Endothelial cell of umbilical vein (primary cell): Measurements from ENCODE around the gene THAP4. TPM values are rescaled to one million over a fixed set of nuclear protein-coding genes. Genes with fewer than 3 reads are reported as not detected.

ENCODE experiments used
- BruUV-seq: library from RNA; stranded (reverse); fragments of 400-500 nt; replicated peaks from 2 replicates; lab custom pipeline; 2021; lab: Mats Ljungman, UMichigan
- CTCF ChIA-PET: fragments of 300-600, 350-600 bp; sonication (Branson Sonifier 250); formaldehyde crosslinking; loops from one replicate; lab custom pipeline; 2021; ENCODE audit warnings: antibody characterized with exemption, inconsistent platforms; lab: Charles Lee
- POLR2A ChIA-PET: fragments of 300-600, 350-600 bp; sonication (Branson Sonifier 250); formaldehyde crosslinking; loops from one replicate; lab custom pipeline; 2021; ENCODE audit warnings: antibody characterized with exemption, inconsistent platforms; lab: Charles Lee
- DNase-seq: peaks from one replicate; pipeline ENCODE4 v3.0.0-alpha.2; 2011; ENCODE audit warnings: low read depth, low spot score
- FAIRE-seq: peaks from 2 replicates; lab custom pipeline; 2011; peaks lifted over from hg19 to GRCh38; lab: Jason Lieb, UNC
- H2AFZ ChIP-seq: 2 replicates; pipeline ENCODE4 v1.6.0; 2012; ENCODE audit warnings: low read depth, low read length, control low read depth, inconsistent platforms
- H3K27ac ChIP-seq: 2 replicates; pipeline ENCODE4 v1.5.1; 2011; ENCODE audit warnings: low read depth, mild to moderate bottlenecking, control low read depth, low read length, moderate library complexity; ENCODE audit not compliant: insufficient read depth
- H3K27me3 ChIP-seq, 2 experiments: 2 replicates each; pipeline versions ENCODE4 v1.6.0 to v1.6.1; 2011; ENCODE audit warnings: low read length in 2 of 2, mixed read lengths in 1 of 2; ENCODE audit not compliant: control insufficient read depth in 2 of 2, insufficient read depth in 2 of 2
- H3K36me3 ChIP-seq, 2 experiments: 2 replicates in 1 of 2; 3 replicates in 1 of 2; pipeline ENCODE4 v1.5.1; 2011; ENCODE audit warnings: low read length in 2 of 2, mild to moderate bottlenecking in 1 of 2, moderate library complexity in 1 of 2; ENCODE audit not compliant: control insufficient read depth in 2 of 2, insufficient read depth in 2 of 2; ENCODE audit errors: extremely low read depth in 1 of 2
- H3K4me1 ChIP-seq: 3 replicates; pipeline ENCODE4 v1.5.1; 2011; ENCODE audit warnings: mild to moderate bottlenecking, low read length; ENCODE audit not compliant: control insufficient read depth, insufficient read depth; ENCODE audit errors: extremely low read depth
- H3K4me2 ChIP-seq: 2 replicates; pipeline ENCODE4 v1.6.1; 2011; ENCODE audit warnings: low read length, control low read depth, mixed read lengths; ENCODE audit not compliant: insufficient read depth
- H3K4me3 ChIP-seq, 3 experiments: fragments of 200-600 bp in 1 of 3; sonication (generic), shearing (Covaris generic) in 1 of 3; replicated peaks in 1 of 3; 2 replicates each; pipeline ENCODE4 v1.5.1; 2011 to 2016; ENCODE audit warnings: control low read depth in 3 of 3, low read length in 3 of 3, mild to moderate bottlenecking in 2 of 3, inconsistent platforms in 1 of 3, low read depth in 1 of 3, moderate library complexity in 1 of 3; ENCODE audit not compliant: insufficient read depth in 1 of 3
- H3K79me2 ChIP-seq: 2 replicates; pipeline ENCODE4 v1.6.0; 2012; ENCODE audit warnings: low read length, inconsistent platforms; ENCODE audit not compliant: control insufficient read depth, insufficient read depth
- H3K9ac ChIP-seq: replicated peaks from 2 replicates; pipeline ENCODE3; 2011; ENCODE audit warnings: low read length, control low read depth; ENCODE audit not compliant: insufficient read depth; ENCODE audit errors: extremely low read depth
- H3K9me1 ChIP-seq: replicated peaks from 3 replicates; pipeline ENCODE4 v1.6.0; 2011; ENCODE audit warnings: mild to moderate bottlenecking, low read length; ENCODE audit not compliant: control insufficient read depth, insufficient read depth; ENCODE audit errors: extremely low read depth
- H3K9me3 ChIP-seq: replicated peaks from 2 replicates; pipeline ENCODE4 v1.5.1; 2012; ENCODE audit warnings: low read length, inconsistent platforms; ENCODE audit not compliant: control insufficient read depth, insufficient read depth
- H4K20me1 ChIP-seq: replicated peaks from 2 replicates; pipeline ENCODE3; 2011; ENCODE audit warnings: mild to moderate bottlenecking, low read length; ENCODE audit not compliant: control insufficient read depth, insufficient read depth; ENCODE audit errors: extremely low read depth
- CTCF ChIP-seq, 2 donors: IDR thresholded peaks; 1 replicate in 1 of 2; 2 replicates in 1 of 2; pipeline ENCODE4 v1.5.1; 2011; ENCODE audit warnings: low read length in 2 of 2, mild to moderate bottlenecking in 2 of 2, moderate library complexity in 2 of 2, control low read depth in 1 of 2, inconsistent platforms in 1 of 2, low read depth in 1 of 2; ENCODE audit not compliant: insufficient read depth in 1 of 2; ENCODE audit errors: extremely low read depth in 1 of 2
- EZH2 ChIP-seq: IDR thresholded peaks from 2 replicates; pipeline ENCODE4 v1.6.1; 2012; ENCODE audit warnings: borderline replicate concordance, low read depth, mild to moderate bottlenecking, moderate library complexity, low read length, inconsistent platforms; ENCODE audit not compliant: severe bottlenecking
- FOS ChIP-seq: IDR thresholded peaks from 2 replicates; pipeline ENCODE4 v1.6.1; 2011; ENCODE audit warnings: mild to moderate bottlenecking, low read length, moderate library complexity, borderline replicate concordance; ENCODE audit not compliant: insufficient read depth
- GATA2 ChIP-seq: IDR thresholded peaks from 2 replicates; pipeline ENCODE4 v1.7.0; 2011; ENCODE audit warnings: low read depth, mild to moderate bottlenecking, moderate library complexity, mixed read lengths, low read length; ENCODE audit not compliant: insufficient read length, insufficient read depth
- JUN ChIP-seq: IDR thresholded peaks from 2 replicates; pipeline ENCODE4 v1.6.1; 2011; ENCODE audit warnings: borderline replicate concordance, low read depth; ENCODE audit not compliant: insufficient read length, insufficient read depth
- MAX ChIP-seq: IDR thresholded peaks from 2 replicates; pipeline ENCODE4 v1.6.1; 2011; ENCODE audit not compliant: insufficient read depth, insufficient read length
- MYC ChIP-seq: IDR thresholded peaks from one replicate; pipeline ENCODE4 v1.6.1; 2011; ENCODE audit warnings: mild to moderate bottlenecking, low read depth, low read length
- POLR2A ChIP-seq: IDR thresholded peaks from 2 replicates; pipeline ENCODE4 v1.6.1; 2012; ENCODE audit warnings: low read depth, mild to moderate bottlenecking, control low read depth, low read length
- POLR2AphosphoS5 ChIP-seq: IDR thresholded peaks from 2 replicates; pipeline ENCODE4 v1.6.1; 2012; ENCODE audit warnings: low read depth, mild to moderate bottlenecking, control low read depth, low read length, moderate library complexity; ENCODE audit not compliant: insufficient read depth
- dilution Hi-C: fragments of 300-500 bp; cut with MboI; formaldehyde crosslinking; loops from one replicate; pipeline ENCODE4 v1.15.0; 2019; ENCODE audit warnings: low sequenced_read_pairs; ENCODE audit not compliant: extremely low pct_ligation_motif_present
- intact Hi-C: fragments of 100-400 bp; cut with micrococcal nuclease; formaldehyde crosslinking; loops from one replicate; pipeline ENCODE4 v1.10.0; 2022
- polyA plus RNA-seq, 4 experiments: library from polyadenylated mRNA; depleted of rRNA in 3 of 4; stranded (reverse) in 3 of 4; unstranded in 1 of 4; fragments of >200 nt; gene quantifications; 2 replicates each; pipeline versions ENCODE4 v1.2.1 to v1.2.3, GENCODE V29; 2011 to 2012; ENCODE audit warnings: missing spikeins in 1 of 4
- total RNA-seq: library from RNA; stranded (reverse); gene quantifications from 2 replicates; pipeline ENCODE4 v1.2.3, GENCODE V29; 2021

THAP4 gene
- total and polyA plus RNA-seq, 2 donors (not counting 3 experiments of a cell fraction or from before 2014, with no cell fraction given), result 45.4 to 47.4 TPM

GRCh38 chr2:241680044-241680443 lies 43.1 kb upstream of the THAP4 start:
- H3K36me3 ChIP-seq, result peaks cover 6 to 26% of the 10 kb centered on the region in 2 experiments
- no TSS peak for BruUV-seq

More at GRCh38 chr2:241680044-241680443, 43.1 kb upstream of the THAP4 start:
- TF ChIP-seq JUN (no peak), POLR2A (no peak), FOS (no peak), EZH2 (no peak), POLR2AphosphoS5 (no peak), CTCF (IDR thresholded peaks at IDR 0.05; ENCODE audit: extremely low read depth in 1 of 2, insufficient read depth in 1 of 2, low read depth in 1 of 2, low read length in 2 of 2) (no peak), MYC (no peak), GATA2 (no peak), MAX (no peak)
- H3K4me3 ChIP-seq, result no peak overlapping the region
- H3K27me3 ChIP-seq, result no peaks in the 10 kb centered on the region
- H3K9me1 ChIP-seq, result no peaks in the 10 kb centered on the region
- DNase-seq, result no peak
- no peak overlapping the region for H3K4me2 ChIP-seq
- peaks cover 11% of the 10 kb centered on the region for H3K4me1 ChIP-seq
- FAIRE-seq, result no peak
- H3K9me3 ChIP-seq, result no peaks in the 10 kb centered on the region
- dilution Hi-C loops (no loop called here), intact Hi-C loops (no loop called here)
- POLR2A ChIA-PET, result no interaction called here
- H3K27ac ChIP-seq, result no peak overlapping the region
- no peak overlapping the region for H3K9ac ChIP-seq
- CTCF ChIA-PET, result interaction anchor here (1.6 to 2.2 kb wide), 2 partner anchors 14 to 21 kb away, joined by 5 to 8 read pairs; no protein-coding TSS in a partner anchor
- no peak overlapping the region for H2AFZ ChIP-seq
- peaks cover 19% of the 10 kb centered on the region for H3K79me2 ChIP-seq
- no peaks in the 10 kb centered on the region for H4K20me1 ChIP-seq
